AG08396 (cell line): ENCODE results near the gene ADPRHL1.

Source experiments
- DNase-seq: peaks from one replicate; pipeline ENCODE4 v3.0.0; 2012; ENCODE audit warnings: low spot score, mixed read lengths

The ADPRHL1 gene

DNA sequence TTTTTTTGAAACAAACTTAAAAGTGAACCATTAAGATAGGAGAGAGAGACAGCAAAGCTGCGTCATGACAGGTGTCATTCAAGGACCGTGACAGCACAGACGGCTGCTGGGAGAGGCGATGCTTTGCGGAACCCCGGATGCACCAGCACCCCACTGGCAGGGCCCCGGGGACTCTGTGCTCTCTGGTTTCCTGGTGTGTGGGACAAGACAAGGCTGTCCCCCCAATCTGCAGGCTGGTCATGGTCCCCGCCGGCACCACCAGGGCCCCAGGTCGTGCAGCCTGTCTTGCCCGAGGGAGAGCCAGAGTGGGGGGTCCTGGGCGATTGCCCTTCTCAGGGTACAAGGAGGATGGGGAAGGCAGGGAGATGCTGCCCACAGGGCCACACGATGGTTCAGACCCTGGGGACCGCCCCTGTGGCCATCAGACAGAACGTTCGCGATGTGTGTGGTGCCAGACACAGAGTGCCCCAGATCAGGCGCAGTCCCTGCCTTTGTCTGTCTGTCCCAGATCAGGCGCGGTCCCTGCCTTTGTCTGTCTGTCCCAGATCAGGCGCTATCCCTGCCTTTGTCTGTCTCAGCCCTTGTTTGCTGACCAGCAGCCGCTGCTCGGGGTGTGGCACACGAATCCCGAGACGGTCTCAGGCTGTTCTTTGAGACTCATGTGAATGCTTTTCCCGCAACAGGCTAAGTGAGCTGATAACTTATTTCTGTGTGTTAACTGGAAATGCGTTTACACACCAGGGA is 36.1 kb downstream of the ADPRHL1 start:
- DNase-seq: no peak

DNA sequence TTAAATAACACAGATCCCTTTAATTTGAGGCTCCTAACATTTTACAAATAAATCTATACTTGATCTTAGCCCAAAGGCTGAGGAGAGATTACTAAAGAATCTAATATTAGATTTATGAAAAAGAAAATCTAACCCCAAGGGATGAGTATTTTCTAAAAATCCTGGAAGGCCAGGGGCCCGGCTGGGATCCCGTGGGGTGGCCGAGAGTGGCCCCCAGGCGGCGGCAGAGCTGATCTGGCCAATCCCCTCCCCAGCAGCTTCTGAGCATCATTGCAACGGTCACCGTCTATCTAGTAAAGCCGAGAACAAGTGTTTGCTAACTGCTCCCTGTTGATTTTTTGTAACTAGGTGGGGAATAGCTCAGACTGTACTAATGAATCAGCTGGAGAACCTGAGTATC is 37.5 kb downstream of the ADPRHL1 start:
- DNase-seq: no peak

DNA sequence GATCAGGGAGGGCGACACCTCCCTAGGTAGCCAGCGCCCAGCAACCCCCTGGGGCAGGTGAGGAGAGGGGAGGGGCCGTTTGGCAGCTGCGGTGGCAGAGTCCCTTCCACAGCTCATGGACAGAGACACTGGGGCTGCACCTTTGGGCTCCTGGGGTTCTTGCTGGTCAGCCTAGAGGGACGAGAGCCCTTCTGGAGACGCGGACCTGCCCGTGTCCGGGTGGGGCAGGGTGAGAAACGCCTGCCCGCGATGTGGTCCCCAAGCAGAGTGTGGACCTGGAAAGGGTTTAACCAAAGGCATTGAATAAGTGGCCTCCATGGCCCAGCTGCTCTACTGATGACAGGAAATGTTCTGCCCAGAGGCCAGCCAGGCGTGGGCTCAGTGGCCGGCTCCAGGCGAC is 38.3 kb downstream of the ADPRHL1 start:
- no peak for DNase-seq

DNA sequence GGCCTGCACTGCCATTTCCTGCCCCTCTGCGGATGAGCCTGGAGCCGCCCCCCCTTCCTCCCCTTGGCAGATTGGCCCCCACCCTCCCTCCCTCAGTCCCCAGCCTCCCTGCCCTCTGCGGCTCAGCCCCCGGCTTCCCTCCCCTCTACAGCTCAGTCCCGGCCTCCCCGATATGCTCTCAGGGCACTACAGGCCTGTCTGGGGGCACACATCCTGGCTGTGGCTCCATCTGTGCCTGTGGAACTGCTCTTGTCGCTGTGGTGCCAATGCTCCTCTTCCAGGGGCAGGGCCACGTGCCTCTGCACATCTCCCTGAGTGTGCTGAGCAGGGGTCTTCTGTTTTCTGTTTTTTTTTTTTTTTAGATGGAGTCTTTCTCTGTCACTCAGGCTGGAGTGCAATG is 39.0 kb downstream of the ADPRHL1 start:
- DNase-seq: no peak

DNA sequence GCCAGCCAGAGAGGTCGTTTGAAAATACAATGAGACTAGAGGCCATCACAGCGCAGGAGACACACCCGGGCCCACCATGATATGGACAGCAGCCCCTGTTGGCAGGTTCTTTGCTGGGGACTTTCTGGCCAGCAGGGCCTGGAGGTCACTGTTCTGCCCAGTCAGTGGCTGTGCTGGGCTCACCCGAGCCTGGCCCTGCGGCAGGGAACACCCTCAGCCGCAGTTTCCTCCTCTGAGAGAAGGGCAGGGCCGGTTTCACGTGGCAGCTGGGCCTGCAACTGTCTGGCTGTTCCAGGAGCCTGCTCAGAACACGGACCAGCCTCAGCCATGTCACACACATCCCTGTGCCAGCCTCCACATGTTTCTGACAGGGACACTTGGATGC is 39.4 kb downstream of the ADPRHL1 start:
- DNase-seq: peak; percentile 59

DNA sequence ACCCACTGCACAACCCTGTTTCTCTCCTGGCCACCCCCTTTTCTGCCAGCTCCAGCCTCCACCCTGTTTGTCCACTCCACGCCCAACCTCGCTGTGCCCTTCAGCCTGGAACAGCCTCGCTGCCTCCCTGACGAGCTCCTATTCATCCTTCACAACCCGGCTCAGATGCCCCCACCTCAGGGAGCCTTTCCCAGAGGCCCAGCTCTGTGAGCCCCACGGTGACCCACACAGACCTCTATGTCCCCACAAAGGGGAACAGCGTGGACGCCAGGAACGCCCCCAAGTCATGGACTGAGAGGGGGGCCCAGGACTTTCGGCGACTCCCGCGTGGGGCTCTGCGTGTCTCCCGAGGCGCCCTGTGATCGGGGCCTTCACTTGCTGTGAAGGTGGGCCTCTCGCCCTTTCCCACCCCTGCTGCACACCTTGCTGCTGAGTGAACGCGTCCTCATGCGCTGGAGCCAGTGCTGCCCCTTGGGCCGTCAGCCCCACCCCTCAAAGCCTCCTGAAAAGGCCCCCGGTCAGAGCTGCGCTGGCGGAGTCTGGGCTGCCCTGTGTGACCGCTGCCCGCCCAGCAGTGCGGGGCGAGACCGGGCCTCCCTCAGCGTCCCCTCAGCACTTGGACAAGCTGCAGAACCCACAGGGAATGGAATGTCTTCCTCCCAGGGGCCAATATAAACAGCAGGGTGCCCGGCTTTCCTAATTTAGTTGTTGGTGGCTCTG is 40.0 kb downstream of the ADPRHL1 start:
- DNase-seq: no peak

DNA sequence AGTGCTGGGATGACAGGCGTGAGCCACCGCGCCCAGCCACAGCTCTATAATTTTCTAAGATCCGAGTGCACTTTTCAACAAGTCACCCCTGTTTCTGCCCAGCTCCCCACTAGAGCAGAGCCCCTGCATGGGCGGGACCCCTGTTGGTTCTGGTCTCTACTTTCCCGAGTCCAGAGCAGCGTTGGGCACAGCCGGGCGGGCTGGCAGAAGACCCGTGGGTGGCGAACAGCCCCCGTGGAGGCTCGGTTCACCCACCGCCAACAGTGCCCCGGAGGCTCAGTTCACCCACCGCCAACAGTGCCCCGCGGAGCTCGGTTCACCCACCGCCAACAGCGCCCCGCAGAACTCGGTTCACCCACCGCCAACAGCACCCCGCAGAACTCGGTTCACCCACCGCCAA is 40.8 kb downstream of the ADPRHL1 start:
- DNase-seq: no peak

DNA sequence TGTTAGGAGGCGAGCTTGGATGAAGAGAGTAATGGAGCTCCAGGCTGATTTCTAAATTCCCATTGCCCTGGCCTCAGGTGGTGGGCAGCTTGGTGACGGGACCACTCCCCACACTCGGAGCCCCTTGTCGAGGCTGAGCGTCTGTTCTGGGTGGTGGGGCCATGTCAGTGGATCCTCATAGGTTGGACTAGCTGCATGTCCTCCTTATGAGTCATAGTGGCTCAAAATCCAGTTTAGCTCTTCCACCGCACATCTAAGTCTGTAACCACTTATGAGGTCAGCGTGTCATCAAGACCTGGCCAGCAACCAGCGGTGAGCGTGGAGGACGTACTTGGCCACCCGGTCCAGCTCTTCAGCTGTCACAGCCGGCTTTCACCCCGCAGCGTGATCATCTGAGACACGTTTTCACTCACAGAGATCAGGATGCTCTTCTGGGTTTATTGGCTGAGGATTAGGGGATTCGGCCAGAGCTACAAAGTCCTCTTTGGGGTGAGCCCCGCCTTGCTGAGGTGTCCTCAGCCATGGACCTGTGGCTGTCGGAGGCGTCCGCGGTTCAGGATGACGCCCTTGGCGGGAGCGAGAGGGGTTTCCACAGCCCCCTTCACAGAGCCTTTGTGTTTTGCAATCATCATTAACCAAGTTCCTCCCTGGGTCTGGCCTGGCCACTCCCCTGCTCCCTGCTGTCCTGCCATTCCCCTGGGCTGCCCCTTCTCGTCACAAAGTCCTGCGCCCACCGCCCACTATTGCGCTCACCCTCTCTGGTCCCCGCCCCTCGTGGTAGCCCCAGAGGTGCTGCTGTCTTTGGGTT is 41.9 kb downstream of the ADPRHL1 start:
- DNase-seq: peak; percentile 95

DNA sequence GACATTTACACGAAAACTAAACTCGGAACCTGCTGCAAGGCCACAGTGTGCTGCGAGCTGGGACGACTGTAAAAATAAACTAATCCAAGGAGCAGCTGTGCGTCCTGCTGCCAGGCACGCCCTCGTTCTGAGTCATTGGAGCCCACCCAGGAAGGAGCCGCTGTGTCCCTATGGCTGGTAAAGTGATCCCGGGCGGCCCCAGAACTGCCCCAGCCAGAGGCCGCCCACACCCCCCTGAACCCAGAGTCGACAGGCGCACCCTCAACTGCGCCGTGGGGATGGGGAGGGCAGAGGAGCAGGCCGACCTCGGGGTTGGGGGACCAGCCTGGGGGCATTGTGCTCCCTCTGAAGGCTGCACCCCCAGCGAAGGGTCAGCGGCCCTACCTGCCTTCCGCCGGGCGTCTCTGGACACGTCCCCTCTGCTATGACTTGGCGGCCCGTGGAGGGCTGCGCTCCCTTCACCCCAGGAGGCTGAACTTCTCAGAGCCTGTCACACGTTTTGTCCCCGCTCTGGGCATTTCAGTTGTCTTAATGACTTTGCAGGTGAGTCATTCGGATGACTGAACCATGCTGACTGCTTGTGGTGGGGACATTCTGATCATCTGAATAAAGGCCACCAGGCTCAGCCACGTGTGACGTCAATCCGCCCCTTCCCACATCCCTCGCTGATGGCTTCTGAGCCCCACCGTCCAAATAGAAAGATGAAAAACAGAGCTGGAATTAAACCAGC is 42.7 kb downstream of the ADPRHL1 start:
- DNase-seq: peak; percentile 90

DNA sequence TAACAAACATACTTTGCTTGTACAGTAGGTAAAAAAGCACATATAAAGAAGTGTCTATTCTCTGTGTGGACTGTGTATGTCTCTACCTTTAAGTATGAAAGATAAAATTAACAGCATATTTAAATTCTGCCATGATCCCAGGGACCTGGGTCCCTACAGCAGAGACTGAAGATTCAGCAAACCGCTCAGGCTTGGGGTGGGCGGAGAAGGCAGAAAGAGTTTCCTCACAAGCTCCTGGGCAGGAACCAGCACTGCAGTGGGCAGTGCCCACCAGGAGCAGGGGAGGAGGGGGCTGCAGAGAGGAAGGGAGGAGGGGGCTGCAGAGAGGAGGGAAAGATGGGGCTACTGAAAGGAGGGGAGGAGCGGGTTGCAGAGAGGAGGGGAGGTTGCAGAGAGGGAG is 44.7 kb downstream of the ADPRHL1 start:
- no peak for DNase-seq

DNA sequence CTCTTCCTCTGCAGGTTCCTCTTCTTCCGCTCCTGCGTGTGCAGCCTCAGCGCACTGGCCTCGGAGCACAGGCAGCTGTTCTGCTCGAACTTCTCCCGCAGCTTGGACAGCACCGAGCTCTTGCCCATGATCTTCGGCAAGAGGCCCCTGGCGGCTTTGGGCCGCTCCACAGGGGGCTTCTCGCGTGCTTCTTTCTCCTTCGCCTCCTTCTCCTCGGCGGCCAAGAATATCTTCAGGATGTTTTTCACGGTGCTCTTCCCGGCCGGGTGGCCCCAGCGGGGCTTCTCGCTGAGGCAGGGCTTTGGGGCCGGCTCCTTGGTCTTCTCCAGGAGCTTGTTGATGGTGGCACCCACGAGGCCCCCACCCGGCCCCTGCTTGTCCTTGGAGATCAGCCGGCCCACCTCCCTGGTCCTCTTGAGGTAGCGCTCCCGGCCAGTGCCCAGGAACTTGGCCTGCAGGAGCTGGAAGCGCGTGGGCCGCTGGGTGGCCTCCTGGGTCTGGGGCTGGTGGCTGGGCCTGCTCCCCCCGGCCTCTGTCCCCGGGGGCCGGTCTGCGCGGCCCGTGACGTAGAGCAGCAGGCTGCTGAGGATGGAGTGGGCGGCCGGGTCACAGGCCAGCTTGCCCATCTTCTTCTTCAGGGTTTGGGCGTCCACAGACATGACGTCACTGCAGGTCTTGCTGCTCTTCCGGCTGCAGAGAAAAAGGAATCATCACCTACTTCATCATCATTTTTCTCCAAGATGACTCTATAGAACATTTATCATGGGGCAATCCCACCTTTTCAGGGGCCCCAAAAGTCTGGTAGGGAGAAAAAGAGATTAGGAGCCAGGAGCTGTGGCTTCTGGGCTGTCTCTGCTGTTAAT is 45.5 kb downstream of the ADPRHL1 start:
- DNase-seq: no peak

DNA sequence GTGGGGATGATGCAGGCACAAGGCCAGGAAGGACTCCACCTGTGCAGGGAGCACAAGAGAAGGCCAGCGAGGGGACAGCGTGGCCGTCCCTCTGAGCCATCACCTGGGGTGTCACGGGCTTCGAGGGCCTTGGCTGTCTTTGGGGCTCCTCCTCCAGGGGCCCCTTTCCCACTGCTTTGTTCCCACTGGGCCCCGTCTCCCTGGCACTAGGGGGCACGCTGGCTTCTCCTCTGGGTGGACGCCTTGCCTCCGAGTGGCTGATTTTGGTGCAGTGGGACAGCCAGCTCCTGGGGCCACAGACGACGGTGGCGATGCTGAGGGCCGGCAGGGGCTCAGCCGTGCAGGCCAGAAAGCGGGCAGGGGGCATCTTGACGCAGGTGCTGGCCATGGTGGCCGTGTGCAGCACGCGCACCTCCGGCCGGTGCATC is 46.2 kb downstream of the ADPRHL1 start:
- no peak for DNase-seq

DNA sequence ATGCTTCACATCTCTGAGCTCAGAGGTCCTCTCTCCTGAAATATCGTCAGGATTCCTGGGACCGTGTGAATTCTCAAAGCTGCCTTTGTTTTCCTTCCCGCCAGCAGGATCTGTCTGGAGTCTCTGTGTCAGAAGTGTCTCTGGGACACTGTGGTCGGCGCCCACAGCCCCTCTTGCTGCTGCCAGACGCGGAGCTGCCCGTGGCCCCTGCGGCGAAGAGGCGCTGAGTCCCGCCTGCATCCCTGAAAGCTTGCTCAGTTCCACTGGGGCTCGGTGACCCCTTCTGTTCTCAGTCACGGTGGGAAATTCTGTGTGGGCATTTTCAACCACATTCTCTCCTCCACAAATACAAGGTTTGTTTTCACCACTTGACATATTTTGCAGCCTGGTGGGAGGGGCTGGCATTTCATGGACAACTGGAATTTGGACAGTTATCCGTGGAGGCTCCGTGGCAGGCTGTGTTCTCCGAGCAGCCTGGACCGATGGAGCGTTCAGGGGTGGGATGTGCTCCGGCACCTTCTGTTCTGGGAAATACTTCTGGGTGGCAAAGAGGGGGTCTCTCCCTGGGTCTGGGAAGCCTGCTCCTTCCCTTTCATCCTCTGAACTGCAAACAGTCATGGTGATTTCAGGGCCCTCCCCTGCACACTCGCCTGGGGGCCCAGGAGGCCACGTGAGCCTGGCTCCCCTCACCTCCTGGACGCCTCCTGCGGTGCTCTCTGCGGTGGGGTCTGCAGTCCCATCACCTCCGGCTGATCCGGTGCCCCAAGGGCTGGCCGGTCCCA is 46.8 kb downstream of the ADPRHL1 start:
- no peak for DNase-seq

DNA sequence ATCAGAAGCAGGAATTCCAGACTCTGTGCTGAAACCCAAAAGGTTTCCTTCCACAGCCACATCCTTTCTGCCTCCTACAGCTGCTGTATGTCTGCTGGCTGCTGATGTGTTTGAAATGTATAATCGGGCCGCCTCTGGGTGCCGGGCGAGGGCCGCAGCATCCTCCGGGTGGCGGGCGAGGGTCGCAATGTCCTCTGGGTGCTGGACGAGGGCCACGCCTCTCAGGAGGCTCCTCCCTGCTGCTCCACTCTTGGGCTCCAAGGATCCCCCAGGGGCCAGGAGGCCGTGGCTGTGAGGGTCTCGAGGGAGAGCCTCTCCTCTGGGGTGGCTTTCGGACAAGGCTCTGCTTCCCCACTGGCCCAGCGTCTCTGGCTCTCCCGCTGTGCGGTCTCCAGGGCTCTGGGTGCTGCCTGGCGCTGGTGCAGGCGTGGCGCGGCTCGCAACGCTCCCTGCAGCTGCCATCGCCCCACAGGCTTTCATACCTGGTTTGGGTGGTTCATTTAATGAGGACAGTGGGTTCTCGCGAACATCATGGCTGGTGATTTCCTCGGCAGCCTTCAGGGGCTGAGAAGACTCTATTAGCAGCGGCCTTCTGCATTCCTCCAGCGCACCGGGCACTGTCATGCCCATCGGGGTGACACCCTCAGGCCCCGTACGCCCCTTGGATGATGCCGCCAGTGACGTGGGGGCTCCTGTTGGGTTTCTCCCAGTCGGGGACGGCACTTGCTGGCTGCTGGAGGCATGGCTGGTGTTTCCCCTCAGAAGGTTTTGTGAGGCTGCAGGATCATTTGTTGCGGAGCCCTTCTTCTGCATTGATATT is 47.6 kb downstream of the ADPRHL1 start:
- DNase-seq: no peak

DNA sequence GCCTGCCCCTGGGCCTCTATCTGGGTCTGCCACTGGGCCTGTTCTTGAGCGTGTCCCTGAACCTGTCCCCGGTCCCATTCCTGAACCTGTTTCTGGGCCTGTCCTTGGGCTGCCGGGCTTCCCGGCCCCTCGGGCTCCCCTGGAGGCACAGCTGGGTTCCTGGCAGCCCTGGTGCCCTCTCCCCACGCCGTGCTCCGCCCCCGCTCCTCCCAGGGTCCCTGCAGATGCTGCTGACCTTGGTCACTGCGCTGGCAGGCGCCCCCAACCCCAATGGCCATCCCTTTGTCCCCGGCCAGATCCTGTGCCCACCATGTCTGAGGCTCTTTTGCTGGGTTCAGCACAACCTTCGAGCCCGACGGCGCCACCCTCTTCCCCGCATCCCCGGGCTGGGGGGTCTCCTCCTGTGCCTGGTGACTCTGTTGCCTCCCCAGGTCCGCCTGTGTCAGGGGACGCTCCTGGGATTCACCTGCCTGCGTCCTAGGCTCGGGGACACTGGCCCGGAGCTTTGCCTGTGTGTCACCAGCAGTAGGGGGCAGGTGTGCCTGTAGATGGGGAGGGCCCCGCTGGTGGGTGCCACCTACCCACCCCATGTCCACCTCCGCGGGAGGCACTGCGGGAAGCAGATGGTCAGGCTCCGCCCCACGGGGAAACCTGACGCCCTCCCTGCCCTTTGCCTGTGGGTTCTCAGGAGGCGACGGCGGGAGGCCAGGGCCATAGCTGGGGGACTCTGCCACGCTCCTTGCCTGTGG is 48.4 kb downstream of the ADPRHL1 start:
- no peak for DNase-seq

DNA sequence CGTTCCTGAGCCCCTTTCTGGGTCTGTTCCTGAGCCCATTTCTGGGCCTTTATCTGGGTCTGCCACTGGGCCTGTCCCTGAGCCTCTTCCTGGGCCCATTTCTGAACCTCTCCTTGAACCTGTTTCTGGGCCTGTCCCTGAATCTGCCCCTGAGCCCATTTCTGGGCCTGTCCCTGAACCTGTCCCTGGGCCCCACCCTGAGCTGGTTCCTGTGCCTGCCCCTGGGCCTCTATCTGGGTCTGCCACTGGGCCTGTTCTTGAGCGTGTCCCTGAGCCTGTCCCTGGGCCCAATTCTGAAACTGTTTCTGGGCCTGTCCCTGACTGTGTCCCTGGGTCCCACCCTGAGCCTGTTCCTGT is 48.9 kb downstream of the ADPRHL1 start:
- DNase-seq: no peak

DNA sequence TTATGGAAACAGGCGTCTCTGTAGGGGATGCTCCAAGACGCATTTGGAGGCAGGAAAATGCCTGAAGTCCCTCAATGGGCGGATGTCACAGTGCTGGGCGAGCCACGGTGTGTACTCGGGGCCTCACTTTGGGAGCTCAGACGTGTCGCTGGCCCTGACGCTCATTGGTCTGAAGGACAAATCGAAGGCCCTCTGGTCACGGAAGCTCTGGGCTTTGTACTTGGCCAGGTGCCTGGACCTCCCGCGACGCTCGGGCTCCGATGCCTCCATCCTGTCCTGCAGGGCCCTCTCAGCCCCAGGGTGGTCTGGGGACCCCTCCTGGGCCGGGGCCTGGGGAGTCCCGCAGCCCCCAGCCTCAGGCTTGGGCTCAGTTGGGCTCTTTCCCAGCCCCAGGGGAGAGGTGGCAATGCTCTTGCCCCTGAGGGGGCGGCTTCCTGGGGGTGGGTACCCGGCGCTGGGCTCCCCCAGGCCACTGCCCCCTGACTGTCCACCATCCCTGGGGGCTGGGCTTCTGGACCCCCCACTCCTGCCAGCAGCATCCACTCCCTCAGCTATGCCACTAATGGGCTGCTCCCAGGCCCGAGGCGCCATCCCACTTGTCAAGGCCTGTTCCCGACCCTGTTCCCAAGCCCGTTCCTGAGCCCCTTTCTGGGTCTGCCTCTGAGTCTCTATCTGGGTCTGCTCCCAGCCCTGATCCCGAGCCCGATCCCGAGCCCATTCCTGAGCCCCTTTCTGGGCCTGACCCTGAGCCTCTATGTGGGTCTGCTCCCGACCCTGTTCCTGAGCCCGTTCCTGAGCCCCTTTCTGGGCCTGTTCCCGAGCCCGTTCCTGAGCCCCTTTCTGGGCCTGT is 49.8 kb downstream of the ADPRHL1 start:
- DNase-seq: no peak
